SJCRH30 (cell line): Measurements from ENCODE around the gene TAGLN3. TPM values are rescaled to one million over a fixed set of nuclear protein-coding genes. Genes with fewer than 3 reads are reported as not detected.
A peak's percentile ranks its signal among the peaks of the same experiment; 100 is the strongest.

ENCODE experiments used
- DNase-seq, 2 experiments: peaks; one replicate each; pipeline ENCODE4 v3.0.0-alpha.2; 2015 to 2020
- H3K27ac ChIP-seq: fragments of 250-450 bp; sonication (Bioruptor Pico); 2 replicates; pipeline ENCODE4 v1.5.1; 2020; ENCODE audit warnings: mild to moderate bottlenecking, moderate library complexity
- H3K27me3 ChIP-seq: fragments of 250-450 bp; sonication (Bioruptor Pico); 2 replicates; pipeline ENCODE4 v1.5.1; 2020; ENCODE audit warnings: mild to moderate bottlenecking, moderate library complexity
- H3K36me3 ChIP-seq: fragments of 250-450 bp; sonication (Bioruptor Pico); 2 replicates; pipeline ENCODE4 v1.5.1; 2020; ENCODE audit warnings: mild to moderate bottlenecking, moderate library complexity
- H3K4me1 ChIP-seq: fragments of 250-450 bp; sonication (Bioruptor Pico); 2 replicates; pipeline ENCODE4 v1.5.1; 2020; ENCODE audit warnings: mild to moderate bottlenecking, moderate library complexity
- H3K4me3 ChIP-seq: fragments of 250-450 bp; sonication (Bioruptor Pico); 2 replicates; pipeline ENCODE4 v1.5.1; 2020; ENCODE audit warnings: mild to moderate bottlenecking, moderate library complexity
- H3K9me3 ChIP-seq: fragments of 250-450 bp; sonication (Bioruptor Pico); replicated peaks from 2 replicates; pipeline ENCODE4 v1.5.1; 2020; ENCODE audit warnings: mild to moderate bottlenecking, moderate library complexity
- total RNA-seq: library from RNA; depleted of rRNA; stranded (reverse); fragments of >200 nt; shearing (Covaris generic); gene quantifications from 2 replicates; pipeline ENCODE4 v1.2.3, GENCODE V29; 2014

Gene TAGLN3
- total RNA-seq, 1 experiment from 2014 or later, result 19.8 TPM

- Histone ChIP-seq H3K27ac (peak overlapping the region; percentile 16; the same call in 1 of the 2 replicates), H3K4me1 (peaks cover 15% of the 10 kb centered on the region), H3K9me3 (no peaks in the 10 kb centered on the region), H3K27me3 (no peaks in the 10 kb centered on the region), H3K4me3 (no peak overlapping the region), H3K36me3 (peaks cover 73% of the 10 kb centered on the region)
- DNase-seq, result peak; percentile 81 to 94
Observed at GRCh38 chr3:111967651-111968274, 31.0 kb upstream of the TAGLN3 start.

GRCh38 chr3:111968319-111969054, 30.2 kb upstream of the TAGLN3 start:
- H3K27me3 ChIP-seq, result no peaks in the 10 kb centered on the region
- H3K4me1 ChIP-seq, result peaks cover 9% of the 10 kb centered on the region
- no peak overlapping the region for H3K27ac ChIP-seq
- peaks cover 75% of the 10 kb centered on the region for H3K36me3 ChIP-seq
- no peak for DNase-seq
- no peak overlapping the region for H3K4me3 ChIP-seq
- H3K9me3 ChIP-seq, result no peaks in the 10 kb centered on the region

- H3K36me3 ChIP-seq, result peaks cover 76% of the 10 kb centered on the region
- no peak overlapping the region for H3K27ac ChIP-seq
- no peaks in the 10 kb centered on the region for H3K27me3 ChIP-seq
- no peak overlapping the region for H3K4me3 ChIP-seq
- H3K4me1 ChIP-seq, result peaks cover 6% of the 10 kb centered on the region
- DNase-seq, result no peak
- no peaks in the 10 kb centered on the region for H3K9me3 ChIP-seq
Observed at GRCh38 chr3:111970376-111970775, 28.3 kb upstream of the TAGLN3 start.

GRCh38 chr3:111971533-111972130, 27.1 kb upstream of the TAGLN3 start:
- peaks cover 75% of the 10 kb centered on the region for H3K36me3 ChIP-seq
- peaks cover 6% of the 10 kb centered on the region for H3K4me1 ChIP-seq
- no peaks in the 10 kb centered on the region for H3K9me3 ChIP-seq
- DNase-seq, result no peak
- no peak overlapping the region for H3K27ac ChIP-seq
- H3K4me3 ChIP-seq, result no peak overlapping the region
- H3K27me3 ChIP-seq, result no peaks in the 10 kb centered on the region

DNA sequence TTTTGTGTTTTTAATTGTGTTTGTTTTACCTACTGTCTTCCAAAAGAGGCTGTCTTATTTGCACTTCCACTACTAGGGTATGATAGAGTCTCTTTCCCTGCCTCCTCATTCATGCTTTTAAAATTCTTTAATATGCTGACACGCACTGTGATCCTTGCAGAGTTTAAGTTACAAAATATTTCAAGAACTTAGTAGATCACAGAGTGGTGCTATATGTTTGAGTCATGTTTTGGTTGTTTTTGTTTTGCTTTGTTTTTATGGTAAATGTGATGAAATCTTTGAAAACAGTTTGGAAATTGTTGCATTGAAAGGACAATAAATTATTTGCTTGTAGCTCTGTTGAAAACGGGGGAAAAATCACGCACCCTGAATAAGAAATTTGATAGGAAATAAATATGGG, 25.8 kb upstream of the TAGLN3 start:
- Histone ChIP-seq H3K9me3 (no peaks in the 10 kb centered on the region), H3K4me1 (no peaks in the 10 kb centered on the region), H3K36me3 (peaks cover 66% of the 10 kb centered on the region), H3K4me3 (no peak overlapping the region), H3K27ac (no peak overlapping the region), H3K27me3 (no peaks in the 10 kb centered on the region)
- DNase-seq, result no peak

GRCh38 chr3:111975131-111975530, 23.6 kb upstream of the TAGLN3 start:
- no peak for DNase-seq
- H3K36me3 ChIP-seq, result peaks cover 45% of the 10 kb centered on the region
- H3K9me3 ChIP-seq, result no peaks in the 10 kb centered on the region
- H3K27ac ChIP-seq, result no peak overlapping the region
- peaks cover 4% of the 10 kb centered on the region; the same call in 1 of the 2 replicates for H3K4me1 ChIP-seq
- H3K27me3 ChIP-seq, result no peaks in the 10 kb centered on the region
- no peak overlapping the region for H3K4me3 ChIP-seq

- Histone ChIP-seq H3K27ac (no peak overlapping the region), H3K9me3 (no peaks in the 10 kb centered on the region)
Observed at GRCh38 chr3:111976254-111976653, 22.5 kb upstream of the TAGLN3 start.

GRCh38 chr3:111978583-111979433, 19.9 kb upstream of the TAGLN3 start, which contains the start of gene ABHD10:
Gene ABHD10 (plus strand): TSS chr3:111979026. CDS start chr3:111979062, 36 bp downstream.
- Histone ChIP-seq H3K9me3 (no peaks in the 10 kb centered on the region), H3K27me3 (no peaks in the 10 kb centered on the region), H3K27ac (peak within 1 kb of the TSS; percentile 70), H3K4me1 (peaks cover 6% of the 10 kb centered on the region; the same call in 1 of the 2 replicates), H3K4me3 (peak within 1 kb of the TSS; percentile 88), H3K36me3 (peaks cover 17% of the 10 kb centered on the region)
- DNase-seq, result peak; percentile 98 to 99

More at GRCh38 chr3:111976254-111976653, 22.5 kb upstream of the TAGLN3 start:
- Histone ChIP-seq H3K36me3 (peaks cover 34% of the 10 kb centered on the region), H3K4me1 (peaks cover 6% of the 10 kb centered on the region; the same call in 1 of the 2 replicates), H3K4me3 (no peak overlapping the region), H3K27me3 (no peaks in the 10 kb centered on the region)
- DNase-seq, result no peak

DNA sequence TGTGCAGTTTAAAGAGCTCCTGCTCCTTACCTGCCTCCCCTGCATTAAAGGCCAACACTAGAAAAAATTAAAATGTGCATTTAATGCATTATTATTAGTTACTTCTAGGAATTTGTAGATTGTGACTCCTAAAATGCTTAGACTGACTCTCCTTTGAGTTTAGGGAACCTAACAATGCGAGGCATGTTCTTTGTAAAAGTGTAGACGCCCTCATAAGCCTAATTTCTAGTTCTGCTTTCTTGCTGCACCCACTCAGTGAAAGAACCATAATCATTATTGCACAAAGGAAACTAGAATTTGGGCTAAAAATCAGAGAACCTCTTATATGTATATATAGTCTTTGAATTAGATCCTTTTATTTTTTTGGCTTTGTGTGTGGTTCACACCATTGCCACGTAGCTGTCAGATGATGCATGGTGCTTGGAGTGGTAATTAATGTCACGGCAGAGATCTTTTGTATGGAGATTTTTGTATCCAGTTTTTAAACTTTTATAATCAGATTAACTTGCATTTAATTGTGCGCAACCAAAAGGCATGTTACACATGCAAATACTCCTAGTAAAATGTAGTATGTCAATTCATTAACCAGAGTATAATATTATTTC, 19.2 kb upstream of the TAGLN3 start:
- no peaks in the 10 kb centered on the region for H3K27me3 ChIP-seq
- peak overlapping the region; percentile 70 for H3K27ac ChIP-seq
- no peaks in the 10 kb centered on the region for H3K9me3 ChIP-seq
- peaks cover 6% of the 10 kb centered on the region; the same call in 1 of the 2 replicates for H3K4me1 ChIP-seq
- peak overlapping the region; percentile 88 for H3K4me3 ChIP-seq
- peaks cover 11% of the 10 kb centered on the region for H3K36me3 ChIP-seq
- DNase-seq, result no peak

DNA sequence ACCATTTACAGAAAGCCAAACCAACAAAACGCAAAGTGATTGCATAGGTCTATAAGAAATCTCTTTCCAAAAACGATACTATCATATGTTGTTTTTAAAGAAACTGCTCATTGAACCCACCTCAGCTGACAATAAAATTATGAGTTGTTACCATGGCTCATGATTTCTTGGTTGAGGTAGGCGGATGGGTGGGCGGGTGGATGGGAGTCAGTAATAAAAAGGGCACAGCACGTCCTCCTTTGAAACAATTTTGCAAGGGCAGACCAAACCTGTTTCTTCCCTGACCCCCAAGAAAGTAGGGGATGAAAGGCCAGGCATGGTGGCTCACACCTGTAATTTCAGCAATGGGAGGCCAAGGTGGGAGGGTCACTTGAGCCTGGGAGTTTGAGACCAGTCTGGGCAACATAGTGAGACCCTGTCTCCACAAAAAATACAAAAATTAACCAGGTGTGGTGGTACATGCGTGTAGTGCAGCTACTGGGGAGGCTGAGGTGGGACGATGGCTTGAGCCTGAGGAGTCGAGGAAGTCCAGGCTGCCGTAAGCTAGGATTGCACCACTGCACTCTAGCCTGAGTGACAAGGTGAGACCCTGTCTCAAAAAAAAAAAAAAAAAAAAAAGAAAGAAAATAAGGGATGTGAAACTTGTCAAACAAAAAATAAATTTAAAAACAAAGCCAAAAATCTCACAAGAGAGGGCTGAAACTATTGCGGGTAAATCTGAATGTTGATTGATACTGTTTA, 17.8 kb upstream of the TAGLN3 start:
- Histone ChIP-seq H3K27ac (no peak overlapping the region), H3K27me3 (no peaks in the 10 kb centered on the region), H3K4me3 (no peak overlapping the region), H3K4me1 (peaks cover 6% of the 10 kb centered on the region; the same call in 1 of the 2 replicates), H3K36me3 (peaks cover 3% of the 10 kb centered on the region; the same call in 1 of the 2 replicates), H3K9me3 (no peaks in the 10 kb centered on the region)
- DNase-seq, result no peak

GRCh38 chr3:111981457-111981763, 17.3 kb upstream of the TAGLN3 start:
- no peaks in the 10 kb centered on the region for H3K9me3 ChIP-seq
- no peak for DNase-seq
- H3K4me1 ChIP-seq, result peaks cover 6% of the 10 kb centered on the region; the same call in 1 of the 2 replicates
- H3K36me3 ChIP-seq, result peaks cover 4% of the 10 kb centered on the region; the same call in 1 of the 2 replicates
- H3K27me3 ChIP-seq, result no peaks in the 10 kb centered on the region
- no peak overlapping the region for H3K4me3 ChIP-seq
- H3K27ac ChIP-seq, result no peak overlapping the region

- Histone ChIP-seq H3K27me3 (no peaks in the 10 kb centered on the region), H3K36me3 (peaks cover 16% of the 10 kb centered on the region), H3K4me1 (peaks cover 6% of the 10 kb centered on the region; the same call in 1 of the 2 replicates), H3K4me3 (no peak overlapping the region), H3K27ac (no peak overlapping the region), H3K9me3 (no peaks in the 10 kb centered on the region)
- DNase-seq, result no peak
Observed at GRCh38 chr3:111984636-111985298, 14.0 kb upstream of the TAGLN3 start.

GRCh38 chr3:111986800-111987199, 11.9 kb upstream of the TAGLN3 start:
- Histone ChIP-seq H3K4me1 (no peaks in the 10 kb centered on the region), H3K27ac (no peak overlapping the region), H3K36me3 (peaks cover 34% of the 10 kb centered on the region), H3K27me3 (no peaks in the 10 kb centered on the region), H3K4me3 (no peak overlapping the region), H3K9me3 (no peaks in the 10 kb centered on the region)
- DNase-seq, result no peak
